Astrocyte (in vitro differentiated cells and primary cell): ENCODE measurements around the gene SLCO3A1. TPM values are rescaled to one million over a fixed set of nuclear protein-coding genes. Genes with fewer than 3 reads are reported as not detected.

ENCODE experiments used
- DNase-seq: peaks from one replicate; pipeline ENCODE4 v3.0.0-alpha.2; 2010; ENCODE audit warnings: low read depth
- FAIRE-seq: peaks from 2 replicates; lab custom pipeline; 2011; peaks lifted over from hg19 to GRCh38; lab: Jason Lieb, UNC
- H2AFZ ChIP-seq: 2 replicates; pipeline ENCODE4 v1.6.0; 2012; ENCODE audit warnings: low read depth, low read length, inconsistent platforms
- H3K27ac ChIP-seq: 2 replicates; pipeline ENCODE4 v1.5.1; 2011; ENCODE audit warnings: low read depth, low read length, inconsistent platforms
- H3K27me3 ChIP-seq: 2 replicates; pipeline ENCODE4 v1.6.0; 2011; ENCODE audit warnings: low read length, inconsistent platforms; ENCODE audit not compliant: insufficient read depth
- H3K36me3 ChIP-seq: 2 replicates; pipeline ENCODE4 v1.5.1; 2011; ENCODE audit warnings: low read length, inconsistent platforms; ENCODE audit not compliant: insufficient read depth
- H3K4me1 ChIP-seq: 2 replicates; pipeline ENCODE4 v1.5.1; 2011; ENCODE audit warnings: low read length, inconsistent platforms; ENCODE audit not compliant: insufficient read depth
- H3K4me2 ChIP-seq: 2 replicates; pipeline ENCODE4 v1.6.0; 2012; ENCODE audit warnings: low read length, inconsistent platforms
- H3K4me3 ChIP-seq: 2 replicates; pipeline ENCODE4 v1.5.1; 2011; ENCODE audit warnings: low read depth, mild to moderate bottlenecking, low read length, inconsistent platforms; ENCODE audit not compliant: insufficient read depth
- H3K79me2 ChIP-seq: 2 replicates; pipeline ENCODE4 v1.6.0; 2012; ENCODE audit warnings: mild to moderate bottlenecking, low read length, inconsistent platforms; ENCODE audit not compliant: insufficient read depth
- H3K9ac ChIP-seq: 2 replicates; pipeline ENCODE4 v1.6.0; 2012; ENCODE audit warnings: mild to moderate bottlenecking, low read length, inconsistent platforms
- H3K9me3 ChIP-seq: 2 replicates; pipeline ENCODE4 v1.5.1; 2012; ENCODE audit warnings: low read depth, mild to moderate bottlenecking, low read length, inconsistent platforms; ENCODE audit not compliant: insufficient read depth
- H4K20me1 ChIP-seq: 2 replicates; pipeline ENCODE4 v1.6.0; 2012; ENCODE audit warnings: low read length, inconsistent platforms; ENCODE audit not compliant: insufficient read depth
- H3K27ac Mint-ChIP-seq: one replicate; pipeline ENCODE4 v1.8.0; 2021; ENCODE audit warnings: mild to moderate bottlenecking, mixed read lengths; ENCODE audit not compliant: unreplicated experiment
- H3K27me3 Mint-ChIP-seq: one replicate; pipeline ENCODE4 v1.8.0; 2021; ENCODE audit warnings: low read depth, mixed read lengths; ENCODE audit not compliant: unreplicated experiment
- H3K36me3 Mint-ChIP-seq: one replicate; pipeline ENCODE4 v1.8.0; 2021; ENCODE audit warnings: low read depth, mixed read lengths; ENCODE audit not compliant: unreplicated experiment
- H3K4me1 Mint-ChIP-seq: one replicate; pipeline ENCODE4 v1.8.0; 2021; ENCODE audit warnings: low read depth, mixed read lengths; ENCODE audit not compliant: unreplicated experiment
- H3K4me3 Mint-ChIP-seq: one replicate; pipeline ENCODE4 v1.8.0; 2021; ENCODE audit warnings: mild to moderate bottlenecking, moderate library complexity, mixed read lengths; ENCODE audit not compliant: unreplicated experiment
- H3K9me3 Mint-ChIP-seq: one replicate; pipeline ENCODE4 v1.8.0; 2021; ENCODE audit warnings: mild to moderate bottlenecking, mixed read lengths; ENCODE audit not compliant: unreplicated experiment
- CTCF ChIP-seq: IDR thresholded peaks from 2 replicates; pipeline ENCODE4 v1.5.1; 2011; ENCODE audit warnings: low read depth, mild to moderate bottlenecking, inconsistent platforms, low read length, moderate library complexity; ENCODE audit not compliant: insufficient read depth
- EZH2 ChIP-seq: IDR thresholded peaks from 2 replicates; pipeline ENCODE4 v1.6.1; 2012; ENCODE audit warnings: mild to moderate bottlenecking, low read length, inconsistent platforms; ENCODE audit not compliant: insufficient read depth
- total RNA-seq: library from RNA; stranded (reverse); gene quantifications from 2 replicates; pipeline ENCODE4 v1.2.1, GENCODE V29; 2021

SLCO3A1 gene
- total RNA-seq, 1 donor from 2014 or later = 9.4 TPM

DNA sequence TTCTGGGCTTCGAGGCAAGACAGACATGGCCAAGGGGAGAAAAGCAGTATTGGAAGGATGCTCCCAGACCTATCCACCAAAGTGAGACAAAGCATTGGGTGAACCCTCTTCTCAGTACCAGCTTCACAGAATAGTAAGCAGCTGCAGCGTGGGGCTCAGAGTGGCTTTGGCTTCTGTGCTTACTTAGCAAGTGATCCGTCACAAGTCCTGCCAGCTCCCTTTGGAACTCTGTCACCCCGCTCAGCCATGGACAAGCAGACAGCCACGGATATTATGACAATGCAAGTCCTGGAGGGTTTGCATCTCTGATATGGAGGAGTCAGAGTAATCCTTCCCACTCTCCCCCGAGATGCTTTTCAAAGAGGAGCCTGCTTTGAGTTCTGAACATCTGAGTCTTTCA lies 90.8 kb downstream of the SLCO3A1 start:
- Histone ChIP-seq H3K27me3 (no peaks in the 10 kb centered on the region), H4K20me1 (peaks cover 5% of the 10 kb centered on the region), H3K4me2 (no peak overlapping the region), H3K27ac (no peak overlapping the region), H3K4me3 (no peak overlapping the region), H3K79me2 (no peaks in the 10 kb centered on the region), H3K9me3 (no peaks in the 10 kb centered on the region), H3K4me1 (peaks cover 10% of the 10 kb centered on the region), H2AFZ (no peak overlapping the region), H3K9ac (no peak overlapping the region), H3K36me3 (no peaks in the 10 kb centered on the region)
- no peak for DNase-seq
- Mint-ChIP-seq H3K9me3 (peaks cover 2% of the 10 kb centered on the region), H3K4me3 (no peak overlapping the region), H3K27ac (no peak overlapping the region), H3K36me3 (no peaks in the 10 kb centered on the region), H3K27me3 (peaks cover 2% of the 10 kb centered on the region), H3K4me1 (peaks cover 28% of the 10 kb centered on the region)
- FAIRE-seq = no peak
- no peak for TF ChIP-seq EZH2
- TF ChIP-seq CTCF = no peak

- no peaks in the 10 kb centered on the region for H3K36me3 Mint-ChIP-seq
- Histone ChIP-seq H3K79me2 (no peaks in the 10 kb centered on the region), H3K4me1 (peaks cover 10% of the 10 kb centered on the region), H4K20me1 (peaks cover 2% of the 10 kb centered on the region), H3K4me3 (no peak overlapping the region), H3K36me3 (no peaks in the 10 kb centered on the region), H3K9me3 (no peaks in the 10 kb centered on the region), H3K9ac (no peak overlapping the region), H3K27me3 (no peaks in the 10 kb centered on the region), H3K4me2 (no peak overlapping the region), H2AFZ (no peak overlapping the region), H3K27ac (no peak overlapping the region)
- peaks cover 25% of the 10 kb centered on the region for H3K4me1 Mint-ChIP-seq
- TF ChIP-seq EZH2 (no peak), CTCF (no peak)
- H3K27me3 Mint-ChIP-seq = peaks cover 2% of the 10 kb centered on the region
- FAIRE-seq (no peak), DNase-seq (no peak)
- peaks cover 2% of the 10 kb centered on the region for H3K9me3 Mint-ChIP-seq
- H3K4me3 Mint-ChIP-seq = no peak overlapping the region
- no peak overlapping the region for H3K27ac Mint-ChIP-seq
Measured at GRCh38 chr15:91945385-91945784, 91.9 kb downstream of the SLCO3A1 start.

GRCh38 chr15:91946075-91946474 lies 92.6 kb downstream of the SLCO3A1 start:
- DNase-seq = no peak
- Histone ChIP-seq H3K4me1 (peaks cover 10% of the 10 kb centered on the region), H3K4me2 (no peak overlapping the region), H3K9ac (no peak overlapping the region), H3K4me3 (no peak overlapping the region), H3K27ac (no peak overlapping the region), H2AFZ (no peak overlapping the region), H3K36me3 (no peaks in the 10 kb centered on the region), H3K27me3 (no peaks in the 10 kb centered on the region), H3K9me3 (no peaks in the 10 kb centered on the region), H4K20me1 (no peaks in the 10 kb centered on the region), H3K79me2 (no peaks in the 10 kb centered on the region)
- Mint-ChIP-seq H3K4me3 (no peak overlapping the region), H3K36me3 (no peaks in the 10 kb centered on the region), H3K27ac (no peak overlapping the region), H3K9me3 (peaks cover 2% of the 10 kb centered on the region), H3K27me3 (peaks cover 2% of the 10 kb centered on the region), H3K4me1 (peaks cover 25% of the 10 kb centered on the region)
- no peak for TF ChIP-seq CTCF
- TF ChIP-seq EZH2 = no peak
- no peak for FAIRE-seq
